ENCODE data around the gene MNAT1.
"Not testable (repeated sequence)": the region's sequence is repeated elsewhere in the genome, so short reads cannot be mapped to it uniquely, and the experiment has no call there.

The MNAT1 gene

DNA sequence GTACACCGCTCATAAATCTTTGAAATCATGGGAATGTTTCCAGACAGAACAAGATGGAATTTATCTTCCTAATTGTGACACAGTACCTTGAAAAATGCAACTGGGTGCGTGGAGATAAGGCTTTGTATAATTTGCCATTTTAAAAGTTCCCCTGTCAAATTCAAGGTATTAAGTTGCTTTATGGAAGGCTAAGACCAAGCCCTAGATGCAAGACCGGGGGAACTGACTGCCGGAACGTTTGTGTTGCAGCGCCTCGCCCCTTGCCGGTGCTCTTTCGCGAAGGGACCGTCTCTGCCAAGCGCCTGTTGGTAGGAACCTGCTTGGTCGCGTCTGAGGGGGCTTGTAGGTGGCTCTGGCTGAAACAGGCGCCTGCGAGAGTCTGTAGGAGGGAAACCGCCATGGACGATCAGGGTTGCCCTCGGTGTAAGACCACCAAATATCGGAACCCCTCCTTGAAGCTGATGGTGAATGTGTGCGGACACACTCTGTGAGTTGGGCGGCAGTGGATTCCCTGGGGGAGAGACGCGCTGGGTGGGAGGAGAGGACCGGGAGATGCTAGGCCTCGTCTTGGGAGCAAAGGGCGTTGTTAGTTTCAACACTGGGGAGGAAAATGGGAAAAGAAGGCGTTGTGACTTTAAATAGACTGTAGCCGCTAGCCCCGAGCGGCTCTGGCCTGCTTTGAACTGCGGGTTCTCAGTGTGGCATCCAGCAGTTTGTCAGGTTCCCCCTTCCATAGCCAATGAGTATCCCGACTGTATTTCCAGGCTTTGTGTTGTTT is at the start of gene MNAT1:
Gene MNAT1, plus strand, starts transcription at position 297 of the 778 bp plus-strand sequence. Its CDS starts 102 bp downstream, at position 399.
- DNase-seq = peak; percentile 84

DNA sequence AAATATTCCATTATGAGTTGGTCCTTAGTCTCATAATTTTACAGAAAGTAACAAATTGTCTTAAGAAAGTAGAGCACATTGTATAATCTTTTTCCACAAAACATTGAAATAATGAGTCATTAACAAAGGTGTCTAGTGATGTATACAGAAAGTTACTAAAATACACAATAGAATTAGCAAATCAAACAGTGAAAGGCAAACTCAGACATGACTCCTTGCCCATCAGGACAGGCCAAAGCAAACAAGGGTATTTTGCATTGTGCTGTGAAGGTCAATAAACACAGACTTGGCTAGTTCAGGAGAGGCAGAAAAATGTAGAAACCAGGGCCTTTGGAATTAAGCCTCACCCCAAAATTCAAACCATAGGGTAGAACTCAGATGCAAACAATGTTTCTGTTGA is 47.7 kb upstream of the MNAT1 start:
- DNase-seq = peak; percentile 49

DNA sequence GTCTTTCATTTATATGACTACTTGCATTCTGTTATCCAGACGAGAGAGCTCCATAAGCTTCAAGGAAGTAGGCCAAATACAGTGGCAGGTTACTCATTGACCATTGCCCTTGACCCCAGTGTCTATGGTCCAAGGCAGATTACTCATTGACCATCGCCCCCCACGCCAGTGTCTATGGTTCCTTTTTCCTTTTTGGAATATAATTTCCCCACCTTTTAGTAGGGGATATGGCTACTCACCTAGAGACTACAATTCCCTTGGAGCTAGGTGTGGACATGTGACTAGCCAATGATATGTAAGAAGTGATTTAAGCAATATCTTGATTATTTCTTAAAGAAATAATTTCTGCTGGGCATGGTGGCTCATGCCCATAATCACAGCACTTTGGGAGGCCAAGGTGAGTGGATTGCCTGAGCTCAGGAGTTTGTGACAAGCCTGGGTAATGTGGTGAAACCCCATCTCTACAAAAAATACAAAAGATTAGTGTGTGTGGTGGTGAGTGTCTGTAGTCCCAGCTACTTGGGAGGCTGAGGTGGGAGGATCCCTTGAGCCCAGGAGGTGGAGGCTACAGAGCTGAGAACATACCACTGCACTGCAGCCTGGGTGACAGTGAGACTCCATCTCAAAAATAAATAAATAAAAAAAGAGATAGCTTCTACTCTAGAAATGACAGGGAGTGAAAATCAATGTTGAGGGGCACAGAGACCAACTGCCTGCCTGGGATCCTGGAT is 43.0 kb upstream of the MNAT1 start:
- DNase-seq = no peak

DNA sequence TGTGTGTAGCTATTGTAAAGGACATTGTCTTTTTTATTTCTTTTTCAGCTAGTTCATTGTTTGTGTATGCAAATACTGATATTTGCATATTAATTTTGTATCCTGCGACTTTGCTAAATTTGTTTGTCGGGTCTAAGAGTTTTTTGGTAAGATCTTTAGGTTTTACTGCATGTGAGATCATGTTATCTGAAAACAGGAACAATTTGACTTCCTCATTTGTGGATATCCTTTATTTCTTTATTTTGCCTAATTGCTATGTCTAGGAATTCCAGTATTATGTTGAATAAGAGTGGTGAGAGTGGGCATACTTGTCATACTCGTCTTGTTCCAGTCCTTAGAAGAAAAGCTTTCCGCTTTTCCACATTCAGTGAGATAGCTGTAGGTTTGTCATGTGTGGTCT is 39.2 kb upstream of the MNAT1 start:
- DNase-seq = no peak

DNA sequence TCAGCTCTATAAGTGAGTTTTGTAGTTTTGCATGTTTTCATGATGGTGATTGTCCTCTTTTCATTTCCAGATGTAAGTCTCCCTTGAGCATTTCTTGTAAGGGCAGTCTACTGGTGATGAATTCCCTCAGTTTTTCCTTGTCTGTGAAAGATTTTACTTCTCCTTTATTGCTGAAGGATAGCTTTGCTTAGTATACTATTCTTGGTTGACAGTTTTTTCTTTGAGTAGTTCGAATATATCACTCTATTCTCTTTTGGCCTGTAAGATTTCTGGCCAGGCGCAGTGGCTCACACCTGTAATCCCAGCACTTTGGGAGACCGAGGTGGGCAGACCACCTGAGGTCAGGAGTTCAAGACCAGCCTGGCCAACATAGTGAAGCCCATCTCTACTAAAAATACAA is 34.0 kb upstream of the MNAT1 start:
- DNase-seq = no peak

DNA sequence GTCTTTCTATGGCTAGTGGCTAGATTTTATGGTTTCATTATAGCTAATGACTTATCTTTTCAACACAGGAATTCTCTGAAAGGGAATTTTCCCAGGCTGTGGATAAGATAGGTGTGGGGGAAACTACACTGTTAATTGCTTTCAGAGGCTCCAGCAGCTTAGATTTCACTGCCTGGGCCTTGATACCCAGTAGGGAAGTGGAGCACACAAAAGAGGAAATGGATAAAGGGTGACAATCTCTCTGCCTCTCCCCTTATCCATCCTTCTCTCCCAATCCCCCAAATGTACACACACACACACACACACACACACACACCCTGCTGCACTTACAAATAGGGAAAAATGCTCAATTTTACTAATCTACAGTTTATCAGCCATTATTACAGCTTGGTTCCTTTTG is 29.5 kb upstream of the MNAT1 start:
- no peak for DNase-seq

DNA sequence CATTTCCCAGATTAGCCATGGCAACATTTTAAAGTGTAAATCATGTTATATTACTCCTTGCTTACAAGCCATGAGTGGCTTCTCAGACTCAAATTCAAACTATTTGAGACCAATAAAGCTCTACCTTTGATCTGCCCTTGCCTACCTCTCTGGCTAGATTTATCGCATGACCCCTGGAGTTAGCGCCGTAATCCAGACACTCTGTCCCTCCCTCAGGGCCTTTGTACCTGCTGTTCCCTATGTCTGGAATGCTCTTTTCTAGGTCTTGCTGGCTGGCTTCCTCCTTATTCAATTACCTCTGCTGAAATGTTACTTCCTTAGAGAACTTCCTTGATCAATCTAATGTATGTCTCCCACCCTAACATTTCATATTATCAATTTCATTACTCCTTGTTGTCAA is 26.7 kb upstream of the MNAT1 start:
- no peak for DNase-seq

DNA sequence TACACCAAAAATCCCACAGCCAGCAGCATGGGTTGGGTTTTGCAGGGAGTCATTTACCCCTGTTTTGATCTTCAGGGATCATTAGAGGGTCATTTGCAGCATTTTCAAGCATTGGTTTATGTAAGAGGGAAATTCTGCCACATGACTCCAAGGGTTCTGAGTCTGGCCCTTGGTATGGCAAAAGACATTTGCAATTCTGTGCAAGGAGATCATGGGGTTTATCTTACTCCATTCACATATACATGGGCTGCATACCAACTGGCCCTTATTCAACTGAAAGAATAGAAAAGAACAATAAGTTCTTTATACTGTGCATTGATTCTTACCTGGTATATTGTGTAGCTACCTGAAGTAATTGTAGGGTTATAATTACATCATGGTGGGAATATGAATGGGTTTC is 24.1 kb upstream of the MNAT1 start:
- DNase-seq = no peak

DNA sequence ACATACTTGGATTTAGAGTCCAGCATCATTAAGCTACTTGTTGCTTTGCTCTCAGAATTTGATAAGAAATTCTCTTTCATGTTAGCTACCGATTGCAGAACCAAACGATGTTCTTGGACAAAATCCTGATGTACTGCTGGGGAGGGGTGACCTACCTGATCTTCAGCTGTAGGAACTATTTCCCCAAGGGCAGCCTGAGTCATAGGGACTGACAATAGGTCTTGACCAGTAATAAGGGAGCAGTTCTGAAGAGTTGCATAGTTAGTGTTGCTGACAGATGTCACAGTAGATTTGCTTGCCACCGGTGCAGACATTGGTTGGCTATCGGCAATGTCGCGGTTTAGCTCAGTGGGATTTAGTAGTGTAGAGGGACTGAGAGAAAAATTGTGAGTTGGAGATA is 21.0 kb upstream of the MNAT1 start:
- no peak for DNase-seq

DNA sequence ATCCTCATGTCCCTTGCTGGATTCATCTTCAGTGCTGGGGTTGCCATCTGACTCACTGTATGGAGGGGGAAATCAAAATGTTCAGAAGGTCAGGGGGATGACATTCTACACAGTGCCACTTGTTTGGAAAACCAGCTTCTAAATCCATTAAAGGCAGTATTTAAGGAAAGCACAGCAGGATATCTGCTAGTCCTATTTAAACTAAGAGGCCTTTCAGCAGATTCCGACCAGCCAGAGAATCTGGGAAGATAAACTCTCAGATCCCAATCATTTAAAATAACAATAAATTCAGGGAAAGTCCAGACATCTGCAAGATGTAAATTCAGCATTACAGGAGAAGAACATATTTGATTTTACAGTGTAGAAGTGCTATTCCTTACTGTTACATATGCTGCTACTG is 14.2 kb upstream of the MNAT1 start:
- no peak for DNase-seq

DNA sequence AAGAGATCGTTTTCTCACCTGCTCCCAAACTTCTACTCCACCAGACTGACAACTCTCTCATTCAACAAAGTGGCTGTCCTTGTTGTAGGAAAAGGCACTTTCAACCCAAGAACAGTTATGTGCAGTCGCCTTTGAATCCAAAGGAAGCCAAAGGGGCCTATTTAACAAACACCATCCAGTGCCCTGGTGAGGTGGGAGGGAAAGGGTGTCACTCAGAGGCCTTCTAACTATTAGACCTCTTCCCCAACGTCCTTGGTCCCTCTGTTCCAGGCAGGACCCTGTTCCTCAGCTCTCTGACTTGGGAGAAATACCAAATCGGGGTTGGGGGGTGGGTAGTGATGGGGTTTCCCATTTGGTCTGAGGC is 13.6 kb upstream of the MNAT1 start:
- DNase-seq = no peak

DNA sequence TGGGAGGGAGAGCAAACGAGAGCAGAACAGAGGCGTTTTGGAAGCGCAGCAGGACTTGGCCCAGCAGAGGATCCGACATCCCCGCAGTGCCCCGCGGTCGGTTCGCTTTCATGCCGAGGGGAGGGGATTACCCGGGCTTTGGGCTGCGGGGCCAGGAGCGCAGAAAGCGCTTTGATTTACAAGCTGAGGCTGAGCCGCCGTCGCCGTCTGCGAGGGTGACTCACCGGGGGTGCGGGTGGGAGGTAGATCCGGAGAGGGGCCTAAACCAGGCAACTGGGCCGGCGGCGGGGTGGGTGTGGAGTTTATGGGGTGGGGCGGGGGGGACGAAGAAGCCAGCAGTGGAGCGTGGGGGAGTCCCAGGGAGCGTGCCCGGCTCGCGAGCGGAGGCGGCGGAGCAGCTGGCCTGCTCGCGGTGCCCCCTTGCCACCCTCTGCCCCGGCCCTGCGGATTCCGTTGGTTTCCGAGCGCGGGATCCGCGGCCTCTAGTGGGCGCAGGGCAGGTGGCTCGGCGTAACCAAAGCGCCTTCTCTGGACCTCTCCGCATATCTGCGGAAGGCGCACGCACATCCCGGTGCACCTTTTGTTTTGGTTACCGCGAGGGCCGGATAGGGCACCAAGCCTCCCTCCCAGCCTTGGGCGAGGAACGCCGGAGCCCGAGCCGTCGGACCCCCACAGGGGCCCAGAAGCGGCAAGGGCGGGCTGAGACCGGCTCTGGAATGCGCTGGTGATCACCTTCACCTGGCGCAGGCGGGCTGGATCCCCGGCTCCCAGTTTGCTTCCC is 13.0 kb upstream of the MNAT1 start:
- DNase-seq = peak; percentile 77

DNA sequence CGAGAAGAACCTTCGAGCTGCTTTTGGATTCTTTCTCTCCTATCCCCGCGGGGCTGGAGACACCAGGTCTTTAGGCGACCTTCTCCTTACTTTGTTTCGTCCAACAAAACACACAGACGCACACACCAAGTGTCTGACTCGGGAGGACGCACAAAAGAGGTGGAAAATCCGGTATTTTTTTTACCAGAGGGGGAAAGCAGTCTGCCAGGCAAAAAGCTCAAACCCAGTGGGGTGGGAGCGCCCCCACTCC is 12.5 kb upstream of the MNAT1 start:
- no peak for DNase-seq

DNA sequence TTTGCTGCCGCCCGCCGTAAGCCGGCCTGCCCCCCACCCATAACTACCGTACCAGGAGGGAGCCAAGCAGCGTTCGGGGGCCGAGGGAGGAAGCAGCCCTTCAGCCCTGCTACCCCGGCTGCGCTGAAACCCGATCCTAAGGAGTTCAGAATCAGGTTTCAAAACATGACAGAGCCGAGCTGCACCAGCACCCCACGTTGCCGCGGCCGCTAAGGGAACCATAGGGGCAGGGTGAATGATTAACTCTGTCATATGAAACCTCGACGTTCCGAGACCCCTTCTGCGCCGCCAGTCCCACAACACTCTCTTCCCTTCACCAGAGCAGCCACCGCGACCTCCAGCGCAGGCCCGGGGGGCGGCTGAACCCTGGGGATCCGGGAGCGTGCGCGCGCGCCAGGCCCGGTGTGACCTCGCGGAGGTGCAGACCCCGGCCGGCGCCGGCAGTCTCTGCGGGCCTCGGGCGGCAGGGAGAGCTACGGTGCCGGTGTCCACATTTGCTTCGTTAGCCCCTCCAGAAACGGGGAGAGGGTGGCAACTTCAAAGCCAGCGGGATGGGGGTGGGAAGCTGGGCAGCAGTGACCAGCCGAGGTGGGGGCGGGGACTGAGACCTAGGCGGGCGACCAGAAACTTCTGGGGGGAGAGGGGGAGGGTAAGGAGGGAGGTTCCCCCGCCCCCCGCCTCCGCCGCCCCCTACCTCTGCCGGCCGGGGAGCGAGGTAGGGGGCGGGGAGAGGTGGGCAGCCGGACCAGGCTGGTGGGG is 12.0 kb upstream of the MNAT1 start:
- DNase-seq = peak; percentile 86

DNA sequence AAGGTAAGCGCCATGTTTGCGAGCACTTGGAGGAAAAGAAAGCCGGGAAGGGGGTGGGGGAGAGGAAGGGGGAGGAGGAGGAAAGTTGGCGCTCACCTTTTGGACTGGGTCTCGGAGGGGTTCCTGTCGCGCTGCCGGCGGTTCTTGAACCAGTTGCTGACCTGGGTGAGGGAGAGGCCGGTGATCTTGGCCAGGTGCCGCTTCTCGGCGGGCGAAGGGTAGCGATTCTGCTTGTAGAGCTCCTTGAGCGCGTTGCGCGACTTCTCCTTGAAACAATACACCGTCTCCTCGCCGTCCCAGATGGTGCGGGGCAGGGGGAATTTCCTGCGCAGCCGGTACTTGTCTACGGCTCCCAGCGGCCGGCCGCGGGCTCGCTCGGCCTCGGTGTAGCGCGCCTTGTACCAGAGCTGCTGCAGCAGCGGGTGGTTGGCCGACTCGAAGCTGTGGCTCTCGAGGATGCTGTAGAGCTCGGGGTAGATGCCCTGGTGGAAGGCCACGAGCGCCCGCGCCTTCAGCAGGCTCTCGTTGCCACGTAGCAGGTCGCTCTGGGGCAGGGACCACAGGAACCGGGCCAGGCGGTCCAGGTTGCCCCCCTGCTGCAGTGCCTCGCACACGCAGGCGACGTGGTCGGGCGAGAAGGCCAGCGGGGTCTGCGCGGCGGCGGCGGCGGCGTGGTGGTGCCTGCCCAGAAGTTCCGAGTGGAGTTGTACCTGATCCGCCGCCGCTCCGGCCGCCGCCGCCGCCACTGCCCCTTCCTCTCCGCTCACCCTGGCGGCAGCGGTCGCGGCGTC is 11.2 kb upstream of the MNAT1 start:
- peak; percentile 83 for DNase-seq

DNA sequence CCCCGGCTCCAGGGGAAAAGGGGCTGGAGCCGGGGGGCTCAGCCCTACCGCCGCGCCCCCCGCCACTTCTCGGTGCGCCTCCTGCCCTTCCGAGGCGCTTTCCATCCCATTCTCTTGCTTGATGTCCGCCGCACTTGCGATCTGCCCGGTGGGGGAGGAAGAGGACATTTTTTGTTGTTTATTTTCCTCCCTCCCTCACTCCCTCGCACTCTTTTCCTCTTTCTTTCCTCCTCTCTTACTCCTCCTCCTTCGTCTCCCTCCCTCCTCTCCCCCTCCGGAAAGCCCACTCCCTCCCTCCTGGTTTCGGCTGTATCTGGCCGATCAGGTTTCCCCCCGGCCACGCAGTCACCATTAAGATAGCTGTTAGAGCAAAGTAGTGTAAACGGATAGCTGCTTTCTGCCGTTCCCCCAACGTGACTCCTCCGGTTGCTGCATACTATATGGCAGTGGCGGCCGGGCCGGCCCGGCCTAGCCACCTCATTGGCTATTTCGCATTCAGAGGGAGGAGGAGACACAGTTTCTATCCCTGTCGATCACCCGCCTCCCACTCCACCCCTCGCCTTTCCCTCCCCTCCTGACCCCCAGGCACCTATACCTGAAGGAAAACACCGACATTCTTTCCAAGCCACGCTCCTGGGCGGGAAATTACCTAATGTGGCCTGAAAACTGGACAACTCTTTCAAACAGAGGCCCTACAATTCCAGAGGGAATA is 10.5 kb upstream of the MNAT1 start, which contains the start of gene SIX4:
Gene SIX4, minus strand, starts transcription at position 445 of the 712 bp plus-strand sequence. Its CDS starts 277 bp downstream, at position 168.
- peak; percentile 93 for DNase-seq

DNA sequence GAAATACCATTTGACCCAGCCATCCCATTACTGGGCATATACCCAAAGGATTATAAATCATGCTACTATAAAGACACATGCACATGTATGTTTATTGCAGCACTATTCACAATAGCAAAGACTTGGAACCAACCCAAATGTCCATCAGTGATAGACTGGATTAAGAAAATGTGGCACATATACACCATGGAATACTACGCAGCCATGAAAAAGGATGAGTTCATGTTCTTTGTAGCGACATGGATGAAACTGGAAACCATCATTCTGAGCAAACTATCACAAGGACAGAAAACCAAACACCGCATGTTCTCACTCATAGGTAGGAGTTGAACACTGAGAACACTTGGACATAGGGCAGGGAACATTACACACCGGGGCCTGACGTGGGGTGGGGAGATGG is 3.3 kb upstream of the MNAT1 start:
- DNase-seq = not testable (repeated sequence)

DNA sequence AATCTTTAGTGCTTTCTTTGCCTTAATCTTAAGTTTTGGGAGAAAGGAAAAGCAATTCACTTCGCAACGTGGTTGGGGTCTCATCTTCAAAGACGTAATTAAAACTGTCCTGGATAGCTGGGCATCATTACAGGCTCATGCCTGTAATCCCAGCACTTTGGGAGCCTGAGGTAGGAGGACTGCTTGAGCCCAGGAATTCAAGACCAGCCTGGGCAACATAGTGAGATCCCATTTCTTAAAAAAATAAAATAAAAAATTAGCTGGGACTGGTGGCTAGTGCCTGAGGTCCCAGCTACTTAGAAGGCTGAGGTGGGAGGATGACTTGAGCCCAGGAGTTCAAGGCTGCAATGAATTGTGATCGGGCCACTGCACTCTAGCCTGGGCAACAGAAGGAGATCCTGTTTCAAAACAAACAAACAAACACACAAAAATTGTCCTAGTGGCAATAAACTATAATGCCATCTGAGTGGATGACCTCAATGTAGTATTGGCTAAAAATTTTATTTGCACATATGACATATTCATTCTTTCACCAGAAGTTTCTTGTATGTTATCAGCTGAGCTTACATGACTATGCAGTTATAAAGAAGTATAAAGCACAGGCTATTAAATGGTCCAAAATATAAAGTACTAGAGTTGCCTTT is 1.6 kb upstream of the MNAT1 start:
- peak; percentile 44 for DNase-seq

DNA sequence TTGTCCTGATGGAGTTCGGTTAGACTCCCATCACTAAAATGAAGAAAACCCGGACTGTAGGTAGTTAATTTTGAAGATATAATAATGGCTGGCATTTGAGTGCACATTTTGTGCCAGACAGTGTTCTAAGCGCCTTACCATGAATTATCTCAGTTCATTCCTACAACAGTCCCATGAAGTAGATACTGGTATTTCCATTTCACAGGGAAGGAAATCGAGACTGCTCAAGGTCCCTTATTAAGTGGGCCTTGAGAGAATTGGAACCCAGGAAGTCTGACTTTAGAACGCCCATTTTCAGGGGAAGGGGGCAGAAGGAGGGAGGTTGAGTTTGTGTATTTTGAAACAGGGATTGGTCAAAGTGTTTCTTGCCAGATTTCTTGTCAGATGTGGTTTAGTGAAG is 855 bp downstream of the MNAT1 start:
- no peak for DNase-seq

DNA sequence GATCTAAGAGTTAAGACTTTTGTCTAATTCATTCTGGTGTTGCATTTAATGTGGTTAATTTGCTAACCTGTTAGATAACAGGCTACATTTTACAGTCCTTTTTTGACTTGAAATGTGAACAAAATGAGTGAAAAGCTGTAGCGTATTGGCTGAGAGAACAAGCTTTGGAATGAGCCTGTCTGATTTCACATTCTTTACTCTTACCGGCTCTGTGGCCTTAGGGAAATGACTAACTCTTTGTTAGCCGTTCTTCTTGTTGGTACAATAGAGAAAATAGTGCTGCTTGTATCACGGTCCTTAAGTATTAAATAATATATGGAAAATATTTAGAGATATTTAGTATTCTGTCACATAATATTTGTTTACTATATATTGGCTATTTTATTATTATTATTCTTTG is 1.9 kb downstream of the MNAT1 start:
- DNase-seq = no peak

DNA sequence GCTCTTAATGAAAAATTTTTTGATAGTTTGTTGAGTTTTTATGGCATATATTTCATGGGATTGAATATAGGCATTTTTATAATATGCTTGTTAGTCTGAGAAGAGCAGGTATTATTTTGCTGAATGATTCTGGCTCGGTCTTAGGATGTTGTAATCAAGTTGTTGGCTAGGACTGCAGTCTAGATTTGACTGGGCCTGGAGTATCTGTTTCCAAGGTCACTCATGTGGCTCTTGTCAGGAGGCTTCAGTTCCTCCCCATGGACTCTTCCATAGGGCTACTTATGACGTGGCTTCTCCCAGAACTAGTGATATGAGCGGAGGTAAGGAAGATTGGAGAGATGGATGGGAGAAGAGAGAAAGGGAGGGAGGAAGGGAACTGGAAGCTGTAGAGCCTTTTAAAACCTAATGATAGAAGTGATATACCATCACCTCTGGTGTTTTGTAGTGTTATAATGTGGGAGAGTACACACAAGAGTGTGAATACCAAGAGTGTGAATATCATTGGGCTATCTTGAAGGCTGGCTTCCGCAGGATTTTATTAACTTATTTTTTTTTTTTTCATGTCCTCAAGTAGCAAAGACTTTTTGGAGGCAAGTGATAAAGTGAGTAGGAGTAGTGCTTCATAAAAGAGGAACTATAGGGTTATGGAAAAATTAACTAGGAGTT is 4.4 kb downstream of the MNAT1 start:
- no peak for DNase-seq
